Measurements from ENCODE around the gene UGT1A7.
"Not testable (repeated sequence)": the region's sequence is repeated elsewhere in the genome, so short reads cannot be mapped to it uniquely, and the experiment has no call there.

The UGT1A7 gene

DNA sequence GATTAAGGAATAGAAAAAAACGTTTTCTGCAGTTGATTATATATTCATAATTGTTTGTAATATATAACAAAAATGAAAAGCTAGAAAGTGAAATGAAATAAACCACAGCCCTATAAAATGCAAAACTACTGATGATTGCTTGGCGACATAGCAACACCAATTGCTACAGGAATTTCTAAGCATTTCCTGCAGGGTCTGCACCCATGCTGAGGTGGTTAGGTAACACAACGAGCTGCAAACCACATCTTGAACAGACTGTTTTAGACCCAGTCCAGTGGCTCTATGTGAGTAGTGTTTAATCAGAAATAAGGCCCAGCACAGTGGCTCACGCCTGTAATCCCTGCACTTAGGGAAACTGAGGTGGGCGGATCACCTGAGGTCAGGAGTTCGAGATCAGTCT lies 27.2 kb upstream of the UGT1A7 start:
- DNase-seq (ENCODE audit: low read depth) = no peak
- no peak overlapping the region for H3K4me3 ChIP-seq (ENCODE audit: low read length)
- TF ChIP-seq, protein P1, sequence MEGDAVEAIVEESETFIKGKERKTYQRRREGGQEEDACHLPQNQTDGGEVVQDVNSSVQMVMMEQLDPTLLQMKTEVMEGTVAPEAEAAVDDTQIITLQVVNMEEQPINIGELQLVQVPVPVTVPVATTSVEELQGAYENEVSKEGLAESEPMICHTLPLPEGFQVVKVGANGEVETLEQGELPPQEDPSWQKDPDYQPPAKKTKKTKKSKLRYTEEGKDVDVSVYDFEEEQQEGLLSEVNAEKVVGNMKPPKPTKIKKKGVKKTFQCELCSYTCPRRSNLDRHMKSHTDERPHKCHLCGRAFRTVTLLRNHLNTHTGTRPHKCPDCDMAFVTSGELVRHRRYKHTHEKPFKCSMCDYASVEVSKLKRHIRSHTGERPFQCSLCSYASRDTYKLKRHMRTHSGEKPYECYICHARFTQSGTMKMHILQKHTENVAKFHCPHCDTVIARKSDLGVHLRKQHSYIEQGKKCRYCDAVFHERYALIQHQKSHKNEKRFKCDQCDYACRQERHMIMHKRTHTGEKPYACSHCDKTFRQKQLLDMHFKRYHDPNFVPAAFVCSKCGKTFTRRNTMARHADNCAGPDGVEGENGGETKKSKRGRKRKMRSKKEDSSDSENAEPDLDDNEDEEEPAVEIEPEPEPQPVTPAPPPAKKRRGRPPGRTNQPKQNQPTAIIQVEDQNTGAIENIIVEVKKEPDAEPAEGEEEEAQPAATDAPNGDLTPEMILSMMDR (conservative IDR thresholded peaks at IDR 0.05; ENCODE audit: low read depth, low read length) = no peak

DNA sequence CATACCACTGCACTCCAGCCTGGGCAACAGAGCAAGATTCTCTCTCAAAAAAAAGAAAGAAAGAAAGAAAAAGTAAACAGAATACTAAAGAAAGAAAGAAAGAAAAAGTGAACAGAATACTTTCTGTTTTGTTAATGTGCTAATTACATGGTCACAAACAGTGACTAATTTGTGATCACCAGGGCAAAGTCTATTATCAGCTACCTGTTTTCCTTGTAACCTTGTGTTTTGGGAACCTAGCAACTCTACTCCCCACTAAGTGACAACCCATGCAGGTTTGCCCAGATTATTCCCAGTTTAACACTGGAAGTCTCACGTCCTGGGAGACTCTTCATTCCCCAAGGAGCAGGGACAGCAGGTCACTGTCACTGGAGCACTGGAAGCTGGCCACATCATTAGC lies 26.7 kb upstream of the UGT1A7 start:
- no peak for DNase-seq (ENCODE audit: low read depth)
- TF ChIP-seq, protein P1 (conservative IDR thresholded peaks at IDR 0.05; ENCODE audit: low read depth, low read length) = no peak
- H3K4me3 ChIP-seq (ENCODE audit: low read length) = no peak overlapping the region

DNA sequence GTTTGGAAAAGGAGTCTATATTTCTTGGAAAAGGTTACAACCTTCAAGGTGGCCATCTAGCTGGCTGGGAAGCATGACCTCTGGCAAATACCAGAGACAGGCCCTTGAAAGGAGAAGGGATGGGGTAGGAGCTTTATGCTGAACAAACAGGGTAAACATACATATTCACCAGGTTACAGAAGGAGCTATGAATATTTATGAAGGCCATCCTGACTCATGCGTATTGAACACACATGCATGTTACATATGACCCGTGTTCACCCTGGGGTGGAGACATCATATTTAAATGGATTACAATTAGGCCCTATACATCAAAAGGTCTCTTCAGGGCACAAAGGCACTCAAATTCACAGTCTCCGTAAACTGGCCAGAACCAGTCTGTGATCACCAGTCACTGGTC lies 25.8 kb upstream of the UGT1A7 start:
- DNase-seq (ENCODE audit: low read depth); H3K4me3 ChIP-seq (ENCODE audit: low read length): not testable (repeated sequence)

DNA sequence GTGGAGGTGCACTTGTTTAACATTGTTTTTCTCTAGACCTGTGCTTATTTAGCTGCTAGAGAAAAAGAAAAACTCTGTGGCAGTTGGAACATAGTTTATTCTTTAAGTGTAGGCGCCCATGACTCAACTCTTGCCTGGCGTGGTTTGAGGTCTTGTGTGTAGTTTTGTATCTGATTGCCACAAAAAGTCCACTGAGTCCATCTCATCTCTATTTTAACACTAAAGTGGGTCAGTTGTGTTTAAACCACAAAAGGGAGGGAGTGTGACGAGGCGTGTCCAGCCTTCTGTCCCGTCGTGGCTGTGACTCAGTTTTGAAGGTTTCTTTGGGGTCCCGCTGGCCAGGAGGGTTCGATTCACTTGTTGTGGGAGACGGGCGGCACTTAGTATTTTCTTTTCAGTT lies 25.3 kb upstream of the UGT1A7 start:
- DNase-seq (ENCODE audit: low read depth) = no peak
- no peak overlapping the region for H3K4me3 ChIP-seq (ENCODE audit: low read length)
- TF ChIP-seq, protein P1 (conservative IDR thresholded peaks at IDR 0.05; ENCODE audit: low read depth, low read length) = no peak

DNA sequence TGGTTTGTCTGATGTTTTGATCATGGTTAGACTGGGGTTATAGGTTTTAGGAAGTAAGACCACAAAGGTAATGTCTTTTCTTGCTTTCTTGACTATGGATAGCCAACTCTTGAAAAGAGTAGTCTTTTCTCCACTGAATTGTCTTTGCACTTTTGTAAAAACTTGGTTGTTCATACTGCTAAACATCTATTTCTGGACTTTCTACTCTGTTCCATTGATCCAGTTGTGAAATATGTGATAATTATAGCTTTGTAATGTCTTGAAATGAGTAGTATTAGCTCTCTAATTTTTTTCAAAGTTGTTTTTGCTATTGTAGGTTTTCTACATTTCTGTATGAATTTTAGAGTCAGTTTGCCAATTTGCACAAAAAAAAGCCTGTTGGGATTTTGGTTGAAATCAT lies 23.1 kb upstream of the UGT1A7 start:
- H3K4me3 ChIP-seq (ENCODE audit: low read length) = no peak overlapping the region
- TF ChIP-seq, protein P1 (conservative IDR thresholded peaks at IDR 0.05; ENCODE audit: low read depth, low read length) = no peak
- no peak for DNase-seq (ENCODE audit: low read depth)

DNA sequence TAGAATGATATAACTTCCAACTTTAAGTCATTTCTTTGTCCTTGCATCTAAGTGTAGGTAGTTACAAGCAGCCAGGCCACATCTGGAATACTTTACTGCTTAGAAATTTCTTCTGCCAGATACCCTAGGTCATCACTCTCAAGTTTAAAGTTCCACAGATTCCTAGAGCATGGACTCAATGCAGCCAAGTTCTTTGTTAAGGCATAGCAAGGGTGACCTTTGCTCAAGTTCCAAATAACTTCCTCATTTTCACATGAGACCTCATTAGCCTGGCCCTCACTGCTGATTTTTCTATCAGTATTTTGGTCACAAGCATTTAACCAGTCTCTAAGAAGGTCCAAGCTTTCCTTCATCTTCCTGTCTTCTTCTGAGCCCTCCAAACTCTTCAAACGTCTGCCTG lies 17.8 kb upstream of the UGT1A7 start:
- no peak overlapping the region for H3K4me3 ChIP-seq (ENCODE audit: low read length)
- TF ChIP-seq, protein P1 (conservative IDR thresholded peaks at IDR 0.05; ENCODE audit: low read depth, low read length) = no peak
- DNase-seq (ENCODE audit: low read depth) = no peak

DNA sequence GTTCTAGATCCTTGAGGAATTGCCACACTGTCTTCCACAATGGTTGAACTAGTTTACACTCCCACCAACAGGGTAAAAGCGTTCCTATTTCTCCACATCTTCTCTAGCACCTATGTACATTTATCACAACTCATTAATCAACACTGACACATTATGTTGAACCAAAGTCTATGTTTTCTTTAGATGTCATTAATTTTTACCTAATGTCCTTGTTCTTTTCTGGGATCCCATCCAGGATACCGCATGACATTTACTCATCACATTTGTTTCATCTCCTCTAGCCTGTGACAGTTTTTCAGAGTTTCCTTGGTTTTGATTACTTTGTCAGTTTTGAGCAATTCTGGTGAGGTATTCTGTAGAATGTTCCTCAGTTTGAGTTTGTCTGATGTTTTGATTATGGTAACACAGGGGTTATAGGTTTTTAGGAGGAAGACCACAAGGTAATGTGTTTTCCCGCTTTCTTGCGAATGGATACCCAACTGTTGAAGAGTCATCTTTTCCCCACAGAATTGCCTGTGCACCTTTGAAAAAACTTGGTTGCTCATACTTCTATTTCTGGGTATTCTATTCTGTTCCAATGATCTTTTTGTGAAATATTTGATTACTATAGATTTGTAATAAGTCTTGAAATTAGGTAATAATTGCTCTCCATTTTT lies 13.0 kb upstream of the UGT1A7 start:
- TF ChIP-seq, protein P1 (conservative IDR thresholded peaks at IDR 0.05; ENCODE audit: low read depth, low read length) = no peak
- DNase-seq (ENCODE audit: low read depth) = no peak
- H3K4me3 ChIP-seq (ENCODE audit: low read length) = no peak overlapping the region

All from retinal pigment epithelial cell (primary cell).